ENCODE measurements around the gene PRR14.
A peak's percentile ranks its signal among the peaks of the same experiment; 100 is the strongest.
"Not testable (repeated sequence)": the region's sequence is repeated elsewhere in the genome, so short reads cannot be mapped to it uniquely, and the experiment has no call there.

PRR14 gene

DNA sequence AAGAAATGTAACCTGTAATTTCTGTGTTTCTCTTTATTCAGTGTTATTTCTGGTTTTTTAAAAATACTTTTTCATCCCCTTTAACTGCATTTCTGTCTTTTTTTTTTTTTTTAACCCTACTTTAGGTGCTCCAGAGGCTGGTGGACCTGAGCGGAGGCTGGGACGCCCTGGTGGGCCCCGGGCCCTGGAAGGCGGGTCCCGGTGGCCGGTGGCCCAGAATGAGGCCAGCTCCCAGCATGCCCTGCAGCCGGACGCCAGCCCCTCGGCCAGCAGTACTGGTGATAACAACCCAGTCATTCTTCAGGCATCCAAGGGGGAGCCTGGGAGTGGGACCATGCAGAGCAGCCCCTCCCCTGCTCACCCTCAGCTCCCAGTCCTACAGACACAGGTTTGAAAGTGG is 49.7 kb downstream of the PRR14 start:
- no peak for ATAC-seq

DNA sequence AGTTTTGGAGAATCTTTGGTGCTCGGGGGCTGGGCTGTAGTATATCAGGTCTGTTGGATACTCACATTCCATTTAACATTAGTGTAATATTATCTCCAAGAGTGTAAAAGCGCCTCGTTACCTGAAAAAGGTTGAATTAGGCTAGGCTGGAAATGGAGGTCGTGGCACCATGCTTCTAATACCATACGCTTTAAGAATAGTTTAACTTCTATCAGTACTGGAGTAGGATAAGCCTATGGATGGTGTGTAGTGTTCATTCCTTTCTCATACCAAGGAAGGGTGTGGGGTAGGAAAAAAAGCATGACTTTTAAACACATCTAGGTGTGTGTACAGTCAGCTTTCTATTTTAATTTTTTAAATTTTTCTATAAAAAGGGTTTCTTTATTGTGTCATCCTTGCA is 50.2 kb downstream of the PRR14 start:
- TF ChIP-seq GLIS3 (CRISPR knock-in tag; IDR thresholded peaks at IDR 0.05) (no peak), SNAI2 (CRISPR knock-in tag; IDR thresholded peaks at IDR 0.05) (no peak), TCF4 (CRISPR knock-in tag; IDR thresholded peaks at IDR 0.05; ENCODE audit: borderline replicate concordance) (no peak), ZC3H10 (CRISPR knock-in tag; IDR thresholded peaks at IDR 0.05) (no peak), CSDC2 (CRISPR knock-in tag; IDR thresholded peaks at IDR 0.05) (no peak), PPARA (CRISPR knock-in tag; IDR thresholded peaks at IDR 0.05; ENCODE audit: borderline replicate concordance) (no peak), ISL1 (CRISPR knock-in tag; IDR thresholded peaks at IDR 0.05) (no peak), TOX (CRISPR knock-in tag; IDR thresholded peaks at IDR 0.05; ENCODE audit: borderline replicate concordance) (no peak), ZFP3 (CRISPR knock-in tag; IDR thresholded peaks at IDR 0.05) (no peak), ZNF70 (CRISPR knock-in tag; IDR thresholded peaks at IDR 0.05) (no peak), ZFP30 (CRISPR knock-in tag; IDR thresholded peaks at IDR 0.05) (no peak), BACH2 (CRISPR knock-in tag; IDR thresholded peaks at IDR 0.05; ENCODE audit: borderline replicate concordance) (no peak)
- TF ChIP-seq, protein P1, sequence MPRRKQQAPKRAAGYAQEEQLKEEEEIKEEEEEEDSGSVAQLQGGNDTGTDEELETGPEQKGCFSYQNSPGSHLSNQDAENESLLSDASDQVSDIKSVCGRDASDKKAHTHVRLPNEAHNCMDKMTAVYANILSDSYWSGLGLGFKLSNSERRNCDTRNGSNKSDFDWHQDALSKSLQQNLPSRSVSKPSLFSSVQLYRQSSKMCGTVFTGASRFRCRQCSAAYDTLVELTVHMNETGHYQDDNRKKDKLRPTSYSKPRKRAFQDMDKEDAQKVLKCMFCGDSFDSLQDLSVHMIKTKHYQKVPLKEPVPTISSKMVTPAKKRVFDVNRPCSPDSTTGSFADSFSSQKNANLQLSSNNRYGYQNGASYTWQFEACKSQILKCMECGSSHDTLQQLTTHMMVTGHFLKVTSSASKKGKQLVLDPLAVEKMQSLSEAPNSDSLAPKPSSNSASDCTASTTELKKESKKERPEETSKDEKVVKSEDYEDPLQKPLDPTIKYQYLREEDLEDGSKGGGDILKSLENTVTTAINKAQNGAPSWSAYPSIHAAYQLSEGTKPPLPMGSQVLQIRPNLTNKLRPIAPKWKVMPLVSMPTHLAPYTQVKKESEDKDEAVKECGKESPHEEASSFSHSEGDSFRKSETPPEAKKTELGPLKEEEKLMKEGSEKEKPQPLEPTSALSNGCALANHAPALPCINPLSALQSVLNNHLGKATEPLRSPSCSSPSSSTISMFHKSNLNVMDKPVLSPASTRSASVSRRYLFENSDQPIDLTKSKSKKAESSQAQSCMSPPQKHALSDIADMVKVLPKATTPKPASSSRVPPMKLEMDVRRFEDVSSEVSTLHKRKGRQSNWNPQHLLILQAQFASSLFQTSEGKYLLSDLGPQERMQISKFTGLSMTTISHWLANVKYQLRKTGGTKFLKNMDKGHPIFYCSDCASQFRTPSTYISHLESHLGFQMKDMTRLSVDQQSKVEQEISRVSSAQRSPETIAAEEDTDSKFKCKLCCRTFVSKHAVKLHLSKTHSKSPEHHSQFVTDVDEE (CRISPR knock-in tag; IDR thresholded peaks at IDR 0.05), result no peak
- TF ChIP-seq, protein P2, sequence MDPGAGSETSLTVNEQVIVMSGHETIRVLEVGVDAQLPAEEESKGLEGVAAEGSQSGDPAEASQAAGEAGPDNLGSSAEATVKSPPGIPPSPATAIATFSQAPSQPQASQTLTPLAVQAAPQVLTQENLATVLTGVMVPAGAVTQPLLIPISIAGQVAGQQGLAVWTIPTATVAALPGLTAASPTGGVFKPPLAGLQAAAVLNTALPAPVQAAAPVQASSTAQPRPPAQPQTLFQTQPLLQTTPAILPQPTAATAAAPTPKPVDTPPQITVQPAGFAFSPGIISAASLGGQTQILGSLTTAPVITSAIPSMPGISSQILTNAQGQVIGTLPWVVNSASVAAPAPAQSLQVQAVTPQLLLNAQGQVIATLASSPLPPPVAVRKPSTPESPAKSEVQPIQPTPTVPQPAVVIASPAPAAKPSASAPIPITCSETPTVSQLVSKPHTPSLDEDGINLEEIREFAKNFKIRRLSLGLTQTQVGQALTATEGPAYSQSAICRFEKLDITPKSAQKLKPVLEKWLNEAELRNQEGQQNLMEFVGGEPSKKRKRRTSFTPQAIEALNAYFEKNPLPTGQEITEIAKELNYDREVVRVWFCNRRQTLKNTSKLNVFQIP (CRISPR knock-in tag; IDR thresholded peaks at IDR 0.05; ENCODE audit: borderline replicate concordance, low read depth), result no peak
- TF ChIP-seq, protein P3, sequence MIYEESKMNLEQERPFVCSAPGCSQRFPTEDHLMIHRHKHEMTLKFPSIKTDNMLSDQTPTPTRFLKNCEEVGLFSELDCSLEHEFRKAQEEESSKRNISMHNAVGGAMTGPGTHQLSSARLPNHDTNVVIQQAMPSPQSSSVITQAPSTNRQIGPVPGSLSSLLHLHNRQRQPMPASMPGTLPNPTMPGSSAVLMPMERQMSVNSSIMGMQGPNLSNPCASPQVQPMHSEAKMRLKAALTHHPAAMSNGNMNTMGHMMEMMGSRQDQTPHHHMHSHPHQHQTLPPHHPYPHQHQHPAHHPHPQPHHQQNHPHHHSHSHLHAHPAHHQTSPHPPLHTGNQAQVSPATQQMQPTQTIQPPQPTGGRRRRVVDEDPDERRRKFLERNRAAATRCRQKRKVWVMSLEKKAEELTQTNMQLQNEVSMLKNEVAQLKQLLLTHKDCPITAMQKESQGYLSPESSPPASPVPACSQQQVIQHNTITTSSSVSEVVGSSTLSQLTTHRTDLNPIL (CRISPR knock-in tag; IDR thresholded peaks at IDR 0.05; ENCODE audit: low read depth), result no peak
- no peak for ATAC-seq

More for the DNA sequence above, 49.7 kb downstream of the PRR14 start:
- TF ChIP-seq, protein P4, sequence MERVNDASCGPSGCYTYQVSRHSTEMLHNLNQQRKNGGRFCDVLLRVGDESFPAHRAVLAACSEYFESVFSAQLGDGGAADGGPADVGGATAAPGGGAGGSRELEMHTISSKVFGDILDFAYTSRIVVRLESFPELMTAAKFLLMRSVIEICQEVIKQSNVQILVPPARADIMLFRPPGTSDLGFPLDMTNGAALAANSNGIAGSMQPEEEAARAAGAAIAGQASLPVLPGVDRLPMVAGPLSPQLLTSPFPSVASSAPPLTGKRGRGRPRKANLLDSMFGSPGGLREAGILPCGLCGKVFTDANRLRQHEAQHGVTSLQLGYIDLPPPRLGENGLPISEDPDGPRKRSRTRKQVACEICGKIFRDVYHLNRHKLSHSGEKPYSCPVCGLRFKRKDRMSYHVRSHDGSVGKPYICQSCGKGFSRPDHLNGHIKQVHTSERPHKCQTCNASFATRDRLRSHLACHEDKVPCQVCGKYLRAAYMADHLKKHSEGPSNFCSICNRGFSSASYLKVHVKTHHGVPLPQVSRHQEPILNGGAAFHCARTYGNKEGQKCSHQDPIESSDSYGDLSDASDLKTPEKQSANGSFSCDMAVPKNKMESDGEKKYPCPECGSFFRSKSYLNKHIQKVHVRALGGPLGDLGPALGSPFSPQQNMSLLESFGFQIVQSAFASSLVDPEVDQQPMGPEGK (CRISPR knock-in tag; IDR thresholded peaks at IDR 0.05; ENCODE audit: borderline replicate concordance), result 0 out of 2 replicates have a peak, but pooled peaks have one; percentile 34
- TF ChIP-seq PPARA (CRISPR knock-in tag; IDR thresholded peaks at IDR 0.05; ENCODE audit: borderline replicate concordance) (no peak), ZFP30 (CRISPR knock-in tag; IDR thresholded peaks at IDR 0.05) (no peak), ARNTL (CRISPR knock-in tag; IDR thresholded peaks at IDR 0.05; ENCODE audit: borderline replicate concordance, low read depth) (no peak)

DNA sequence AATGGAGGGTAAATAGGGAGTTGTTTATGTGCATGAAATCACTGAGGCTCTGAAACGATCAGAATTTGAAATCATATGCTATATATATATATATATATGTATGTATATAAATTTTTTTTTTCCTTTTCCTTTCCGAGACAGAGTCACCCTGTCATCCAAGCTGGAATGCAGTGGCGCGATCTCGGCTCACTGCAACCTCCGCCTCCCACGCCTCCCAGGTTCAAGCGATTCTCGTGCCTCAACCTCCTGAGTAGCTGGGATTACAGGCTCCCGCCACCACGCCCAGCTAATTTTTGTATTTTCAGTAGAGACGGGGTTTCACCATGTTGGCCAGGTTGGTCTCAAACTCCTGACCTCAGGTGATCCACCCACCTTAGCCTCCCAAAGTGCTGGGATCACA is 52.3 kb downstream of the PRR14 start:
- ATAC-seq, result not testable (repeated sequence)

DNA sequence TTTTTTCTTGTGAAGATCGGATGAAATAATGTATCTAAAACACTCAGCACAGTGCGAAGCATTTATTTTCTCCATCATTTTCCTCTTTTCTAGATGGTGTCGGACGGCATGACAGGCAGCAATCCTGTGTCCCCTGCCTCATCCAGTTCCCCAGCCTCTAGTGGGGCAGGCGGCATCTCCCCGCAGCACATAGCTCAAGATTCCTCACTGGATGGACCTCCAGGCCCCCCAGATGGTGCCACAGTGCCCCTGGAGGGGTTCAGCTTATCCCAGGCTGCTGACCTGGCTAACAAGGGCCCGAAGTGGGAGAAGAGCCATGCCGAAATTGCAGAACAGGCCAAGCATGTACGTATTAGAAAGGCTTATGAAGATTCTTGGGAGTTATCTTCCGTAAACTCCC is 53.2 kb downstream of the PRR14 start:
- TF ChIP-seq ZNF70 (CRISPR knock-in tag; IDR thresholded peaks at IDR 0.05), result no peak
- no peak for TF ChIP-seq ARNTL (CRISPR knock-in tag; IDR thresholded peaks at IDR 0.05; ENCODE audit: borderline replicate concordance, low read depth)
- TF ChIP-seq ZNF565 (CRISPR knock-in tag; conservative IDR thresholded peaks at IDR 0.05; ENCODE audit: low read depth), result no peak
- no peak for TF ChIP-seq ISL1 (CRISPR knock-in tag; IDR thresholded peaks at IDR 0.05)
- TF ChIP-seq TCF4 (CRISPR knock-in tag; IDR thresholded peaks at IDR 0.05; ENCODE audit: borderline replicate concordance), result no peak
- TF ChIP-seq, protein P2 (CRISPR knock-in tag; IDR thresholded peaks at IDR 0.05; ENCODE audit: borderline replicate concordance, low read depth), result no peak
- no peak for TF ChIP-seq OSR1 (CRISPR knock-in tag; IDR thresholded peaks at IDR 0.05)
- TF ChIP-seq BACH2 (CRISPR knock-in tag; IDR thresholded peaks at IDR 0.05; ENCODE audit: borderline replicate concordance), result no peak
- TF ChIP-seq RARB (CRISPR knock-in tag; IDR thresholded peaks at IDR 0.05), result no peak
- no peak for TF ChIP-seq SNAI2 (CRISPR knock-in tag; IDR thresholded peaks at IDR 0.05)
- TF ChIP-seq ESRRG (CRISPR knock-in tag; IDR thresholded peaks at IDR 0.05), result no peak
- no peak for TF ChIP-seq ZFP3 (CRISPR knock-in tag; IDR thresholded peaks at IDR 0.05)
- no peak for TF ChIP-seq CSDC2 (CRISPR knock-in tag; IDR thresholded peaks at IDR 0.05)
- TF ChIP-seq, protein P5, sequence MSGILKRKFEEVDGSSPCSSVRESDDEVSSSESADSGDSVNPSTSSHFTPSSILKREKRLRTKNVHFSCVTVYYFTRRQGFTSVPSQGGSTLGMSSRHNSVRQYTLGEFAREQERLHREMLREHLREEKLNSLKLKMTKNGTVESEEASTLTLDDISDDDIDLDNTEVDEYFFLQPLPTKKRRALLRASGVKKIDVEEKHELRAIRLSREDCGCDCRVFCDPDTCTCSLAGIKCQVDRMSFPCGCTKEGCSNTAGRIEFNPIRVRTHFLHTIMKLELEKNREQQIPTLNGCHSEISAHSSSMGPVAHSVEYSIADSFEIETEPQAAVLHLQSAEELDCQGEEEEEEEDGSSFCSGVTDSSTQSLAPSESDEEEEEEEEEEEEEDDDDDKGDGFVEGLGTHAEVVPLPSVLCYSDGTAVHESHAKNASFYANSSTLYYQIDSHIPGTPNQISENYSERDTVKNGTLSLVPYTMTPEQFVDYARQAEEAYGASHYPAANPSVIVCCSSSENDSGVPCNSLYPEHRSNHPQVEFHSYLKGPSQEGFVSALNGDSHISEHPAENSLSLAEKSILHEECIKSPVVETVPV (CRISPR knock-in tag; IDR thresholded peaks at IDR 0.05), result no peak
- TF ChIP-seq, protein P4 (CRISPR knock-in tag; IDR thresholded peaks at IDR 0.05; ENCODE audit: borderline replicate concordance), result no peak
- ATAC-seq, result no peak

Data from SK-N-SH treated with all-trans-retinoic acid at 6 μM for 48 hours (cell line).